OCI-LY7 (cell line): ENCODE data around the gene C16orf95.

ENCODE experiments used
- CTCF ChIP-seq: fragments of 200-600 bp; sonication (generic); conservative IDR thresholded peaks from 2 replicates; pipeline ENCODE4 v1.5.1; 2014; ENCODE audit warnings: mild to moderate bottlenecking, antibody characterized with exemption, low read length, moderate library complexity, mixed read lengths
- EZH2phosphoT487 ChIP-seq: fragments of 200-600 bp; sonication (generic); IDR thresholded peaks from 2 replicates; pipeline ENCODE4 v1.6.1; 2018; ENCODE audit warnings: low read depth, borderline replicate concordance, mild to moderate bottlenecking, mixed run types, antibody characterized with exemption, low read length, moderate library complexity, mixed read lengths

GRCh38 chr16:87298857-87299465 lies 18.2 kb downstream of the C16orf95 start:
- TF ChIP-seq CTCF (no peak), EZH2phosphoT487 (no peak)
